ENCODE measurements around the gene FAM110A.

Gene FAM110A

DNA sequence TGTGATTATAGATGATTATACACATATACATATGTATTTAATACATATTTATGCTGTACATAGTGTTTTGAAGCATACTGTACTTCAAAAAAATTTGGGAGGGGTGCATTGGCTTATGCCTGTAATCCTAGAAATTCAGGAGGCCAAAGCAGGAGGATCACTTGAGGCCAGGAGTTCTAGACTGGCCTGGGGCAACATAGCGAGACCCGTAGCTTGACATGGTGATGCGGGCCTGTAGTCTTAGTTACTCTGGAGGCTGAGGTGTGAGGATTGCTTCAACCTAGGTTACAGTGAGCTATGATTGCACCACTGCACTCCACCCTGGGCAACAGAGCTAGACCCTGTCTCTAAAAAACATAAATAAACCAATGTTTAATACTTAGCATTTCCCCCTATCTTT is 1.6 kb upstream of the FAM110A start:
- DNase-seq (ENCODE audit: low read depth), result no peak
- TF ChIP-seq CTCF (IDR thresholded peaks at IDR 0.05; ENCODE audit: low read depth, low read length), result no peak
- TF ChIP-seq MYC (IDR thresholded peaks at IDR 0.05; ENCODE audit: low read depth, low read length), result no peak
- TF ChIP-seq, protein P1, sequence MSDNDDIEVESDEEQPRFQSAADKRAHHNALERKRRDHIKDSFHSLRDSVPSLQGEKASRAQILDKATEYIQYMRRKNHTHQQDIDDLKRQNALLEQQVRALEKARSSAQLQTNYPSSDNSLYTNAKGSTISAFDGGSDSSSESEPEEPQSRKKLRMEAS (IDR thresholded peaks at IDR 0.05; ENCODE audit: low read depth, low read length), result no peak
- TF ChIP-seq POLR2A (IDR thresholded peaks at IDR 0.05; ENCODE audit: extremely low read depth, insufficient read length), result no peak
- no peak overlapping the region for H3K4me3 ChIP-seq (ENCODE audit: low read depth, low read length)

- no peak for TF ChIP-seq MYC (IDR thresholded peaks at IDR 0.05; ENCODE audit: low read depth, low read length)
- TF ChIP-seq CTCF (IDR thresholded peaks at IDR 0.05; ENCODE audit: low read depth, low read length), result no peak
- TF ChIP-seq, protein P1 (IDR thresholded peaks at IDR 0.05; ENCODE audit: low read depth, low read length), result no peak
- no peak for TF ChIP-seq POLR2A (IDR thresholded peaks at IDR 0.05; ENCODE audit: extremely low read depth, insufficient read length)
- no peak for DNase-seq (ENCODE audit: low read depth)
- H3K4me3 ChIP-seq (ENCODE audit: low read depth, low read length), result peak overlapping the region; percentile 50
Measured at GRCh38 chr20:833121-833449, 430 bp upstream of the FAM110A start.

DNA sequence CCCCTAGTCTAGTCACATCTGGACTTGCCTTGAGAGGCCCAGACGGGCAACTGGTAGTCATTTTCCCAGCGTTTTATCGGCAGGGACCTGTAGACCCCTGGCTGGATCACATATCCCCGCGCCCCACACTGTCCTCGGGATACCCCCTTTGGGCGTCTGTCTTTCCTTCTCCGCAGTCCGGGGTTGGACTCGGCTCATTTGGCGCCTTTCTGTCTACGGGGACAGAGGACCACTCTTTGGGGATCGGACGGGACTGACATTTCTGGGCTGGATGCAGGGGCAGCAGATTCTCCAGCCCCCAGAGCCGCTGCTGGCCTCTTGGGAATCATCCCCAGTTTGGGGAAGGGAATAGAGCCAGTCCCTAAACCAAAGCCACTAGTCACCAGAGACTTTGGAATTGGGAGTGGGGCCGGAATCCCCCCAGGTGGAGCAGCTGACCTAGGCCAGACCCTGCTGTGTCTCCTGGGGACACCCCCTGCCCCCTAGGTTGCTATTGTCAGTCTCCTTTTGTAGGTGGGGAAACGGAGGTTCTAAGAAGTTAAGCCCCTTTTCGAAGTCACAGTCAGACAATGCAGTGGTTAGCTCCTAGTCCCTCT is 734 bp downstream of the FAM110A start:
- peak overlapping the region; percentile 77 for H3K4me3 ChIP-seq (ENCODE audit: low read depth, low read length)
- DNase-seq (ENCODE audit: low read depth), result no peak
- TF ChIP-seq, protein P1 (IDR thresholded peaks at IDR 0.05; ENCODE audit: low read depth, low read length), result no peak
- TF ChIP-seq MYC (IDR thresholded peaks at IDR 0.05; ENCODE audit: low read depth, low read length) (no peak), POLR2A (IDR thresholded peaks at IDR 0.05; ENCODE audit: extremely low read depth, insufficient read length) (no peak), CTCF (IDR thresholded peaks at IDR 0.05; ENCODE audit: low read depth, low read length) (no peak)

DNA sequence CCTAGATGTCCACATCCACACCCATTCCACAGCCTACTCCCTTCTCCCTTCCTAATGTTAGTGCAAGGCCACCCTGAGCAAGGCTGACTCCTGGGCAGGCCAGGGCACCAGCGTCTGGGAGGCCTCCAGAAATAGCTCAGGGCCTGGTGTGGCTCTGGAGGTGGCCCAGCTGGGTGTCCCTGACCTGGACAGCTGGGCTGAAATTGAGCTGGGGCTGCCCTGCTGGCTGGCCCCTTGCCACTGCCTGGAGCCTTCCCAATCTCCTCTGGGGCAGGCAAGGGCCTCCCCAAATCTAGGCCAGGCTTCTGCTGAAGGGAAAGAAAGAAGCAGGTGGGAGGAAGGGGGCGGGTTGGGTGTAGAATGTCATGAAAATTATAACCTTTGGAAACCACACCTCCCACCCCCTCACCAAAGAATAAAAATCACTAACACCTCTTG is 2.1 kb downstream of the FAM110A start:
- TF ChIP-seq POLR2A (IDR thresholded peaks at IDR 0.05; ENCODE audit: extremely low read depth, insufficient read length) (no peak), CTCF (IDR thresholded peaks at IDR 0.05; ENCODE audit: low read depth, low read length) (no peak), MYC (IDR thresholded peaks at IDR 0.05; ENCODE audit: low read depth, low read length) (no peak)
- no peak for DNase-seq (ENCODE audit: low read depth)
- H3K4me3 ChIP-seq (ENCODE audit: low read depth, low read length), result no peak overlapping the region

DNA sequence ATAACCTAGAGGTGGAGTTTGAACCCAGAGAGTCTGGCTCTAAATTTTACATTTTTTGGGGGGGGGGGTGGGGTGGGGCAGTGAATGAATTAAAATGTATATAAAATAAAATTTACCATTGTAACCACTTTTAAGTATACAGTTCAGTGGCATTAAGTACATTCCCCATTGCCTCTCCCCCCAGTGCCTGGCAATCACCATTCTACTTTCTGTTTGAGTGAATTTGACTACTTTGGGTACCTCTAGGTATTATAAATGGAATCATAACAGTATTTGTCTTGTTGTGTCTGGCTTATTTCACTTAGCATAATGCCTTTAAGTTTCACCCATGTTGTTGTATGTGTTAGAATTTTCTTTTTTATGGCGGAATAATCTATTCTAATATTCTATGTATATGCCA is 2.7 kb downstream of the FAM110A start:
- no peak for DNase-seq (ENCODE audit: low read depth)
- TF ChIP-seq MYC (IDR thresholded peaks at IDR 0.05; ENCODE audit: low read depth, low read length) (no peak), POLR2A (IDR thresholded peaks at IDR 0.05; ENCODE audit: extremely low read depth, insufficient read length) (no peak), CTCF (IDR thresholded peaks at IDR 0.05; ENCODE audit: low read depth, low read length) (no peak)
- TF ChIP-seq, protein P1 (IDR thresholded peaks at IDR 0.05; ENCODE audit: low read depth, low read length), result no peak
- no peak overlapping the region for H3K4me3 ChIP-seq (ENCODE audit: low read depth, low read length)

DNA sequence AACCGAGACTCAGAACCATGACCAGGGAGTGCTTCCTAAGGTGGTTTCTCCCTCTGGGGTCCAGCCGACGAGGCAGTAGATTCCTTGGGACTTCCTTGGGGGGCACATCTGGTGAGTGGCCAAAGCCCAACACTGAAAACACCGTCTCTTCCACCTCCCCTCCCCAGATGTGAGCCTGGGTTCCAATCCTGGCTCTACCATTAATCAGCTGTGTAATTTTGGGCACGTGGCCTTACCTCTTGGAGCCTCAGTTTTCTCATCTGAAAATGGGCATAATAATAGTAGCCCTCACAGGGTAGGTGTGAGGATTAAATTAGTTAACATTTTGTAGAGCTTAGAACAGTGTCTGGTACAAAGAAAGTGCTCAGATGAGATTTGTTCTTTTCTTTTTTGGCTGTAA is 5.5 kb downstream of the FAM110A start:
- H3K4me3 ChIP-seq (ENCODE audit: low read depth, low read length), result no peak overlapping the region
- no peak for DNase-seq (ENCODE audit: low read depth)
- TF ChIP-seq, protein P1 (IDR thresholded peaks at IDR 0.05; ENCODE audit: low read depth, low read length), result no peak
- TF ChIP-seq POLR2A (IDR thresholded peaks at IDR 0.05; ENCODE audit: extremely low read depth, insufficient read length) (no peak), CTCF (IDR thresholded peaks at IDR 0.05; ENCODE audit: low read depth, low read length) (no peak), MYC (IDR thresholded peaks at IDR 0.05; ENCODE audit: low read depth, low read length) (no peak)

Measured in NB4 (cell line).